Measurements from ENCODE around the gene ABCF1. TPM values are rescaled to one million over a fixed set of nuclear protein-coding genes. Genes with fewer than 3 reads are reported as not detected.
A peak's percentile ranks its signal among the peaks of the same experiment; 100 is the strongest.

ABCF1 gene
- total RNA-seq, 1 donor from 2014 or later, result 94.5 TPM

DNA sequence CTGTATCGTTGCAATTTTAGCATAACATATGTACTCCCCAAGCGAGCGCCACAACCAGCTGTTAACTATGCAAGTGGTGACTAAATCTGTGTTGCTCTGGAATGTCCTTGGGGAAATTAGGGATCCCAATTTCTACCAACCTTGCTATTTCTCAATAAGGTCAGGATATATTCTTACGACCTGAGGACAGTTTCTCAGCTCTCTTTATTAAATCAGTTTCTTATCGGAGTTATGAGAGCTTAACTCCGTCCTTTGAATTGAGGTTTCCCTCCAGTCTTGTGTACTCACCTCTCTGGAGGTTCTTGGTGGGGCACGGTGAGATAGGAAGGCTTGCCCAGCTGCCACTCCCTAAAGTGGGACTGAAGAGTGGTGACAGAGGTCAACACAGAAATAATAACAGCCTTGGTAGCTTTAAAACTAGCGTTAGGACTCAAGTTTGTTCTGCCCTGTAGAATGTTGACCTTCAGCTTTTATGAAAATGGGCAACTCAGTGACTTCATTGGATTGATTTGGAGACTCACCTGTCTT, 47.1 kb downstream of the ABCF1 start:
- intact Hi-C loops (cut with micrococcal nuclease), result loop anchor here (5.0 kb wide), 5 partner anchors 124 to 1559 kb away; partner anchors contain the start of genes AGPAT1, FLOT1, HLA-B and IER3
- Mint-ChIP-seq H3K4me1 (peaks cover 24% of the 10 kb centered on the region), H3K36me3 (ENCODE audit: low read depth) (peaks cover 71% of the 10 kb centered on the region), H3K9me3 (no peaks in the 10 kb centered on the region), H3K27ac (peak overlapping the region; percentile 99), H3K27me3 (no peaks in the 10 kb centered on the region), H3K4me3 (peak overlapping the region; percentile 99)
- ChIA-PET CTCF (interaction anchor here (0.7 to 2.0 kb wide), 4 partner anchors 21 to 113 kb away, joined by 3 to 14 read pairs (median 9); no protein-coding TSS in a partner anchor), POLR2A (interaction anchor here (0.5 to 2.8 kb wide), 32 partner anchors 8 to 991 kb away, joined by 3 to 31 read pairs (median 6); partner anchors contain the start of genes ABCF1, ATAT1, C6orf136 and DDX39B)
- DNase-seq, result no peak
- TF ChIP-seq, protein P1, sequence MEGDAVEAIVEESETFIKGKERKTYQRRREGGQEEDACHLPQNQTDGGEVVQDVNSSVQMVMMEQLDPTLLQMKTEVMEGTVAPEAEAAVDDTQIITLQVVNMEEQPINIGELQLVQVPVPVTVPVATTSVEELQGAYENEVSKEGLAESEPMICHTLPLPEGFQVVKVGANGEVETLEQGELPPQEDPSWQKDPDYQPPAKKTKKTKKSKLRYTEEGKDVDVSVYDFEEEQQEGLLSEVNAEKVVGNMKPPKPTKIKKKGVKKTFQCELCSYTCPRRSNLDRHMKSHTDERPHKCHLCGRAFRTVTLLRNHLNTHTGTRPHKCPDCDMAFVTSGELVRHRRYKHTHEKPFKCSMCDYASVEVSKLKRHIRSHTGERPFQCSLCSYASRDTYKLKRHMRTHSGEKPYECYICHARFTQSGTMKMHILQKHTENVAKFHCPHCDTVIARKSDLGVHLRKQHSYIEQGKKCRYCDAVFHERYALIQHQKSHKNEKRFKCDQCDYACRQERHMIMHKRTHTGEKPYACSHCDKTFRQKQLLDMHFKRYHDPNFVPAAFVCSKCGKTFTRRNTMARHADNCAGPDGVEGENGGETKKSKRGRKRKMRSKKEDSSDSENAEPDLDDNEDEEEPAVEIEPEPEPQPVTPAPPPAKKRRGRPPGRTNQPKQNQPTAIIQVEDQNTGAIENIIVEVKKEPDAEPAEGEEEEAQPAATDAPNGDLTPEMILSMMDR (IDR thresholded peaks at IDR 0.05), result no peak
- no peak for ATAC-seq (ENCODE audit: low read depth)

DNA sequence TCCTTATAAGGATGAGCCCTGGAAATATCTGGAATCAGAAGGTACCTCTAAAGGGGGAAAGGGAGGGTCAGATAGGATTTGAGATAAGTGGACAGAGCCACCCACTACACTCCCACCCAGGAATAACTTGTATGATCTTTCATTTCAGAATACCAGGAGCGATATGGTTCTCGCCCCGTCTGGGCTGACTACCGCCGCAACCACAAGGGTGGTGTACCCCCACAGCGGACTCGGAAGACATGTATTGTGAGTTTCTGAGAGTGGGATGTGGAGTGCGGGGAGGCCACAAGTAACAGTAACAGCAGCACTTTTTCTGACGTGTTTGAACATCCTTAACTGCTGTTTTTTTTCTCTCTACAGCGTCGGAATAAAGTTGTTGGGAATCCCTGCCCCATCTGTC, 48.3 kb downstream of the ABCF1 start:
- H3K9me3 Mint-ChIP-seq, result no peaks in the 10 kb centered on the region
- H3K27ac Mint-ChIP-seq, result no peak overlapping the region
- CTCF ChIA-PET, result no interaction called here
- H3K36me3 Mint-ChIP-seq (ENCODE audit: low read depth), result peaks cover 75% of the 10 kb centered on the region
- TF ChIP-seq, protein P1 (IDR thresholded peaks at IDR 0.05), result no peak
- peaks cover 12% of the 10 kb centered on the region for H3K4me1 Mint-ChIP-seq
- POLR2A ChIA-PET, result interaction anchor here (2.8 kb wide), 1 partner anchor 101 kb away, joined by 31 read pairs; the partner anchor contains the start of gene TUBB
- intact Hi-C loops (cut with micrococcal nuclease), result loop anchor here (5.0 kb wide), 5 partner anchors 123 to 1558 kb away; partner anchors contain the start of genes AGPAT1, FLOT1, HLA-B and IER3
- H3K27me3 Mint-ChIP-seq, result no peaks in the 10 kb centered on the region
- H3K4me3 Mint-ChIP-seq, result no peak overlapping the region
- ATAC-seq (ENCODE audit: low read depth) (no peak), DNase-seq (no peak)

GRCh38 chr6:30625511-30625910, 54.3 kb downstream of the ABCF1 start:
- ATAC-seq (ENCODE audit: low read depth) (no peak), DNase-seq (no peak)
- Mint-ChIP-seq H3K4me3 (no peak overlapping the region), H3K27me3 (no peaks in the 10 kb centered on the region), H3K9me3 (no peaks in the 10 kb centered on the region), H3K36me3 (ENCODE audit: low read depth) (peaks cover 70% of the 10 kb centered on the region), H3K27ac (peak overlapping the region; percentile 56), H3K4me1 (peaks cover 21% of the 10 kb centered on the region)
- intact Hi-C loops (cut with micrococcal nuclease), result no loop called here
- POLR2A ChIA-PET, result interaction anchor here (1.3 to 3.1 kb wide), 4 partner anchors 8 to 105 kb away, joined by 5 to 17 read pairs (median 8); partner anchors contain the start of genes MRPS18B and PPP1R10
- TF ChIP-seq, protein P1 (IDR thresholded peaks at IDR 0.05), result no peak
- CTCF ChIA-PET, result interaction anchor here (1.2 to 1.6 kb wide), 4 partner anchors 44 to 106 kb away, joined by 3 to 11 read pairs (median 6); partner anchors contain the start of gene DHX16

DNA sequence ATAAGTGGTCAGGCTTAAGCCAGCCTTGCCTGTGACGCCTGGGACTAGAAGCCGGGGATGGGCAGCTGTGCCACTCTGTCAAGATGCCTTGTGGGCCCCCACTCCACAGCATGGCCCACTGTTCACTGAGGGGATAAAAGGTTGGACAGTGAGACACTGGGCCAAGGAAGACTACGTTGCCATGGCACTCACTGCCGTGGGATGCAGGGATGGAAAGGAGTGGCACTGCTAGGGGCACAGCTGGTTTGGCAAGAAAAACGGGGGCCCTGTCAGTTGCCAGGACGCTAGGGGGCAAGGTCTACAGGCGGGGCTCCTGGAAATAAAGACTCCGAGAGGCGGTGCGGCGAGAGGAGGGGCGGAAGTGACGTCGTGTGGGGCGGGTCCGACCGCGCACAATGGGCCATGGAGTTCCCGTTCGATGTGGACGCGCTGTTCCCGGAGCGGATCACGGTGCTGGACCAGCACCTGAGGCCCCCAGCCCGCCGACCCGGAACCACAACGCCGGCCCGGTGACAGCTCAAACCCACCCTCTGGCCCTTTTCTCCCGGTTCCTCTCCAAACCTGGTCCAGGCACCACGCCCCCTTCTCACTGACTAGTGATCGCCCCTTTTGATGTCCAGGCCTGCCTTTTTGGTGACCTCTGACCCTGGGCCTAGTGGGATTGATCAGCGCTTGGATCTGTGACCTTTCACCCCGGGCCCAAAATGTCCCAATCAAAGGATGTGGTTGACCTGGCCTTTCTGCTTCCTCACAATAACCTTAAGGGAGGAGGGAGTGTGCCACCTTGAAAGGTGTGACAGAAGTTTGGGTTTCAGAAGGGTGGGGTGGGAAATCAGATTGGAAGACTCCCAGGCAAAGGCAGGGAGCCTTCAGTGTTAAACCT, 55.5 kb downstream of the ABCF1 start, which contains the start of gene ATAT1:
Gene ATAT1 (plus strand): TSS at position 391 of the 883 bp plus-strand sequence.
- TF ChIP-seq, protein P1 (IDR thresholded peaks at IDR 0.05), result no peak
- H3K4me3 Mint-ChIP-seq, result peak within 1 kb of the TSS; percentile 90
- peaks cover 68% of the 10 kb centered on the region for H3K36me3 Mint-ChIP-seq (ENCODE audit: low read depth)
- DNase-seq (peak; percentile 86), ATAC-seq (ENCODE audit: low read depth) (peak; percentile 99)
- peaks cover 21% of the 10 kb centered on the region for H3K4me1 Mint-ChIP-seq
- no peaks in the 10 kb centered on the region for H3K27me3 Mint-ChIP-seq
- intact Hi-C loops (cut with micrococcal nuclease), result loop anchor here (1.0 to 2.0 kb wide), 3 partner anchors 9 to 47 kb away; partner anchors contain the start of genes C6orf136, DHX16, MRPS18B and PPP1R10
- peak within 1 kb of the TSS; percentile 89 for H3K27ac Mint-ChIP-seq
- H3K9me3 Mint-ChIP-seq, result no peaks in the 10 kb centered on the region
- ChIA-PET CTCF (interaction anchor here (1.2 to 1.6 kb wide), 4 partner anchors 43 to 104 kb away, joined by 3 to 11 read pairs (median 6); partner anchors contain the start of gene DHX16), POLR2A (interaction anchor here (0.5 to 3.1 kb wide), 7 partner anchors 9 to 104 kb away, joined by 5 to 17 read pairs (median 6); partner anchors contain the start of genes MRPS18B and PPP1R10)
